ENCODE measurements around the gene AGR2.

Gene AGR2

GRCh38 chr7:16812542-16813231 lies 7.9 kb upstream of the AGR2 start:
- DNase-seq (ENCODE audit: low spot score) = no peak

- peak; percentile 31 for DNase-seq (ENCODE audit: low spot score)
Measured at GRCh38 chr7:16811551-16811950, 6.8 kb upstream of the AGR2 start.

GRCh38 chr7:16810573-16810972 lies 5.8 kb upstream of the AGR2 start:
- no peak for DNase-seq (ENCODE audit: low spot score)

GRCh38 chr7:16810112-16810511 lies 5.3 kb upstream of the AGR2 start:
- no peak for DNase-seq (ENCODE audit: low spot score)

GRCh38 chr7:16805441-16805840 lies 642 bp upstream of the AGR2 start:
- DNase-seq (ENCODE audit: low spot score) = no peak

- DNase-seq (ENCODE audit: low spot score) = no peak
Measured at GRCh38 chr7:16803881-16804673, 722 bp downstream of the AGR2 start.

- DNase-seq (ENCODE audit: low spot score) = no peak
Measured at GRCh38 chr7:16803125-16803524, 1.7 kb downstream of the AGR2 start.

- no peak for DNase-seq (ENCODE audit: low spot score)
Measured at GRCh38 chr7:16801579-16801978, 3.2 kb downstream of the AGR2 start.

- peak; percentile 65 for DNase-seq (ENCODE audit: low spot score)
Measured at GRCh38 chr7:16801111-16801542, 3.7 kb downstream of the AGR2 start.

GRCh38 chr7:16795624-16796023 lies 9.2 kb downstream of the AGR2 start:
- no peak for DNase-seq (ENCODE audit: low spot score)

GRCh38 chr7:16794986-16795385 lies 9.8 kb downstream of the AGR2 start:
- no peak for DNase-seq (ENCODE audit: low spot score)

GRCh38 chr7:16791905-16792698 lies 12.7 kb downstream of the AGR2 start:
- no peak for DNase-seq (ENCODE audit: low spot score)

GRCh38 chr7:16791071-16791470 lies 13.7 kb downstream of the AGR2 start:
- no peak for DNase-seq (ENCODE audit: low spot score)

GRCh38 chr7:16787127-16787526 lies 17.7 kb downstream of the AGR2 start:
- no peak for DNase-seq (ENCODE audit: low spot score)

- no peak for DNase-seq (ENCODE audit: low spot score)
Measured at GRCh38 chr7:16786257-16786656, 18.5 kb downstream of the AGR2 start.

GRCh38 chr7:16785846-16786245 lies 19.0 kb downstream of the AGR2 start:
- DNase-seq (ENCODE audit: low spot score) = no peak

GRCh38 chr7:16785321-16785720 lies 19.5 kb downstream of the AGR2 start:
- no peak for DNase-seq (ENCODE audit: low spot score)

- DNase-seq (ENCODE audit: low spot score) = no peak
Measured at GRCh38 chr7:16780596-16780995, 24.2 kb downstream of the AGR2 start.

- no peak for DNase-seq (ENCODE audit: low spot score)
Measured at GRCh38 chr7:16779051-16779450, 25.7 kb downstream of the AGR2 start.

- no peak for DNase-seq (ENCODE audit: low spot score)
Measured at GRCh38 chr7:16778476-16778875, 26.3 kb downstream of the AGR2 start.

GRCh38 chr7:16776053-16776452 lies 28.7 kb downstream of the AGR2 start:
- no peak for DNase-seq (ENCODE audit: low spot score)

GRCh38 chr7:16774986-16775385 lies 29.8 kb downstream of the AGR2 start:
- DNase-seq (ENCODE audit: low spot score) = no peak

GRCh38 chr7:16774294-16774693 lies 30.5 kb downstream of the AGR2 start:
- no peak for DNase-seq (ENCODE audit: low spot score)
